Measurements from ENCODE around the gene RABL3. TPM values are rescaled to one million over a fixed set of nuclear protein-coding genes. Genes with fewer than 3 reads are reported as not detected.

The RABL3 gene
- polyA plus RNA-seq, 1 experiment: 2.6 TPM

DNA sequence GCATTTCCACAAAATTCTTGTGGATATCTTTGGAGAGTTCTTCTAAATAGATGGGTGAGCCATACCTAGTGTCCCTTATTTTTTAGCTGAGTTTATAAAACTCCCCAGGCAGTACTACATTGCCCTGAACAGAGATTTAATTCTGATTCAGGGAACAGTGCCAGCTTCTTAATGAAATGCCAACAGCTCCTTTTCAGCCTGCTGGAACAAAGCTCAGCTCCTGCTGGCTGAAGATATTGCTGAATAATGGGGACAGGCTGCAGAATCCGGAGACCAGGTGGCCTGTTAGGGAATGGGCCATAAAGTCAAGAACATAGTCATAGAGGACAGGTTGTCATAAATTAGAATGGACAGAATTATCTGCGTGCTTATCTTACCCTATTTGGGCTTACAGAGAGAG lies 69.2 kb downstream of the RABL3 start:
- no peaks in the 10 kb centered on the region for H3K27me3 ChIP-seq (ENCODE audit: control insufficient read depth, insufficient read depth, low read length)
- ChIA-PET CTCF (interaction anchor here (1.1 to 1.6 kb wide), 2 partner anchors 12 to 106 kb away, joined by 3 read pairs; no protein-coding TSS in a partner anchor), POLR2A (no interaction called here)
- TF ChIP-seq, protein P1, sequence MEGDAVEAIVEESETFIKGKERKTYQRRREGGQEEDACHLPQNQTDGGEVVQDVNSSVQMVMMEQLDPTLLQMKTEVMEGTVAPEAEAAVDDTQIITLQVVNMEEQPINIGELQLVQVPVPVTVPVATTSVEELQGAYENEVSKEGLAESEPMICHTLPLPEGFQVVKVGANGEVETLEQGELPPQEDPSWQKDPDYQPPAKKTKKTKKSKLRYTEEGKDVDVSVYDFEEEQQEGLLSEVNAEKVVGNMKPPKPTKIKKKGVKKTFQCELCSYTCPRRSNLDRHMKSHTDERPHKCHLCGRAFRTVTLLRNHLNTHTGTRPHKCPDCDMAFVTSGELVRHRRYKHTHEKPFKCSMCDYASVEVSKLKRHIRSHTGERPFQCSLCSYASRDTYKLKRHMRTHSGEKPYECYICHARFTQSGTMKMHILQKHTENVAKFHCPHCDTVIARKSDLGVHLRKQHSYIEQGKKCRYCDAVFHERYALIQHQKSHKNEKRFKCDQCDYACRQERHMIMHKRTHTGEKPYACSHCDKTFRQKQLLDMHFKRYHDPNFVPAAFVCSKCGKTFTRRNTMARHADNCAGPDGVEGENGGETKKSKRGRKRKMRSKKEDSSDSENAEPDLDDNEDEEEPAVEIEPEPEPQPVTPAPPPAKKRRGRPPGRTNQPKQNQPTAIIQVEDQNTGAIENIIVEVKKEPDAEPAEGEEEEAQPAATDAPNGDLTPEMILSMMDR (IDR thresholded peaks at IDR 0.05; ENCODE audit: insufficient read depth, low read depth, low read length): no peak
- no peak for DNase-seq (ENCODE audit: low read depth)
- H3K4me3 ChIP-seq (ENCODE audit: low read depth, low read length): no peak overlapping the region
- H3K36me3 ChIP-seq (ENCODE audit: control insufficient read depth, insufficient read depth, low read length): no peaks in the 10 kb centered on the region

- Histone ChIP-seq H3K36me3 (ENCODE audit: control insufficient read depth, insufficient read depth, low read length) (no peaks in the 10 kb centered on the region), H3K27me3 (ENCODE audit: control insufficient read depth, insufficient read depth, low read length) (no peaks in the 10 kb centered on the region), H3K4me3 (ENCODE audit: low read depth, low read length) (no peak overlapping the region)
- TF ChIP-seq, protein P1 (IDR thresholded peaks at IDR 0.05; ENCODE audit: insufficient read depth, low read depth, low read length): no peak
- ChIA-PET CTCF (no interaction called here), POLR2A (no interaction called here)
- DNase-seq (ENCODE audit: low read depth): no peak
Observed at GRCh38 chr3:120670576-120670975, 71.7 kb downstream of the RABL3 start.

DNA sequence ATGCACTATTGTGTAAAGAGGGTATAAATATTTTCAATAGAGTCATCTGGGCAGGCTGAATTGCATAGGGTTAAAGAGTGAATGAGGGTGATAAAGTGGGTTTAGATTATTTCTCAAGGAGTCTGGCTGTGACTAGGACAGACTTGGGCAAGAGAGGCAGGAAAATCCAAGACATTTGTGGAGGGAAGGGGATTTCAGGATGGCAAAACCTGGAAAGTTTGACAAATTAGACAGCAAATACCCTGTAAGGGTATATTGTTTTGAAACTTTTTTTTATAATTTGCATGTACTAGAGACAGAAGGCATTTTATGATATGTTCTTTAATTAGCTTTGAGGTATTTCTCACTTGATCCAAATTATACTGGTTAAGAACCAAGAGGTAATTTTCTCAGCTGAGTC lies 77.4 kb downstream of the RABL3 start:
- ChIA-PET POLR2A (no interaction called here), CTCF (no interaction called here)
- Histone ChIP-seq H3K27me3 (ENCODE audit: control insufficient read depth, insufficient read depth, low read length) (no peaks in the 10 kb centered on the region; the same call in 1 of the 2 replicates), H3K4me3 (ENCODE audit: low read depth, low read length) (no peak overlapping the region), H3K36me3 (ENCODE audit: control insufficient read depth, insufficient read depth, low read length) (no peaks in the 10 kb centered on the region)
- no peak for DNase-seq (ENCODE audit: low read depth)
- TF ChIP-seq, protein P1 (IDR thresholded peaks at IDR 0.05; ENCODE audit: insufficient read depth, low read depth, low read length): no peak

GRCh38 chr3:120661945-120662344 lies 80.4 kb downstream of the RABL3 start:
- ChIA-PET POLR2A (no interaction called here), CTCF (no interaction called here)
- no peaks in the 10 kb centered on the region for H3K36me3 ChIP-seq (ENCODE audit: control insufficient read depth, insufficient read depth, low read length)
- no peak overlapping the region for H3K4me3 ChIP-seq (ENCODE audit: low read depth, low read length)
- H3K27me3 ChIP-seq (ENCODE audit: control insufficient read depth, insufficient read depth, low read length): no peaks in the 10 kb centered on the region; the same call in 1 of the 2 replicates
- no peak for DNase-seq (ENCODE audit: low read depth)
- TF ChIP-seq, protein P1 (IDR thresholded peaks at IDR 0.05; ENCODE audit: insufficient read depth, low read depth, low read length): no peak

DNA sequence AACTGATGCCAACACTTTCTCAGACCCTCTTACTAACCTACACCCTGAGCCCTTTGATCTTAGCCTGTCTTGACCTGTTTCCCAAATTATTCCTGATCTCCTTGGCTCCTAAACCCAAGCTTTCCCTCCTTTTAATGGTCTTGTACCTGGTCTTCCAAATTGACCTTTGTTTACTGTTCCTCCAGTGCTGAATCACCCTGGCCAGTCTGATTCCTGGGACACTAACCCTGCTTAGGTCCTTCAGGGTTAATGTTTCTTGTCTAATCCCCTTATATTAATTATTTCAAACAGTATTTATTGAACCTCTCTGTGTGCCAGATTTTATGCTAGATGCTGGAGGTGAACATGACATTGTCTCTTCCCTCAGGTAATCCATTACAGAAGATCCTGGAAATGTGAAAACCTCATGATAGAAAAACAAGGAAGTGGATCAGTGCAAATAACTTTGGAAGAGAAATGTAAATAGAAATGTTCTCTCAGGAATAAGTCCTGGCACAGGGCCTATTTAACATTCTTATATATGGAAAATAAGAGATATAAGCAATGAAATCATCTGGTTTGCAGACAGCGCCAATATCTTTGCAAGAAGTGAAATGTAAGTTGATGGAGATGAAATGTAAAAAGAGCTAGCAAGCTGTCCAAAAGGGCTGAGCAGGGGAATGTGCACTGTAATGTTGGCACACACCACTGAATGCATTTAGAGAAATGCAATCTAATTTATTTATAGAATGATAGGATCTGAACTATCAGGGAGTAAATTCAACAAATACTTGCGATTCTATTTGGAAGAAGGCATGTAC lies 81.0 kb downstream of the RABL3 start:
- POLR2A ChIA-PET: no interaction called here
- H3K27me3 ChIP-seq (ENCODE audit: control insufficient read depth, insufficient read depth, low read length): no peaks in the 10 kb centered on the region; the same call in 1 of the 2 replicates
- CTCF ChIA-PET: interaction anchor here (0.6 to 1.5 kb wide), 2 partner anchors 26 to 134 kb away, joined by 3 read pairs; no protein-coding TSS in a partner anchor
- H3K36me3 ChIP-seq (ENCODE audit: control insufficient read depth, insufficient read depth, low read length): no peaks in the 10 kb centered on the region
- no peak for DNase-seq (ENCODE audit: low read depth)
- TF ChIP-seq, protein P1 (IDR thresholded peaks at IDR 0.05; ENCODE audit: insufficient read depth, low read depth, low read length): no peak
- H3K4me3 ChIP-seq (ENCODE audit: low read depth, low read length): no peak overlapping the region

Data from BJ (cell line).